HG03378 (cell line): ENCODE results near the gene ZBTB49.
A peak's percentile ranks its signal among the peaks of the same experiment; 100 is the strongest.
"Not testable (repeated sequence)": the region's sequence is repeated elsewhere in the genome, so short reads cannot be mapped to it uniquely, and the experiment has no call there.

Experiments used
- ATAC-seq: cut with Tn5 transposase; IDR thresholded peaks from one replicate; pipeline ENCODE4 v1.9.1; 2021; ENCODE audit warnings: mild to moderate bottlenecking, moderate library complexity; ENCODE audit not compliant: unreplicated experiment

The ZBTB49 gene

GRCh38 chr4:4289941-4290850 is at the start of gene ZBTB49, which contains the start of gene LYAR:
TSS of gene ZBTB49 (plus strand) at chr4:4290251. CDS start at chr4:4299946, 9,695 bp downstream.
TSS of gene LYAR (minus strand) at chr4:4290154. CDS start at chr4:4283742, 6,412 bp downstream.
- peak; percentile 79 for ATAC-seq

- no peak for ATAC-seq
Observed at GRCh38 chr4:4245172-4245571, 44.9 kb upstream of the ZBTB49 start.

GRCh38 chr4:4247696-4248028 is 42.4 kb upstream of the ZBTB49 start:
- ATAC-seq = peak; percentile 36

- ATAC-seq = peak; percentile 95
Observed at GRCh38 chr4:4248029-4248884, 41.8 kb upstream of the ZBTB49 start, which contains the start of gene TMEM128. TSS of gene TMEM128 (minus strand) at chr4:4248223. CDS start at chr4:4248202, 21 bp downstream.

- ATAC-seq = no peak
Observed at GRCh38 chr4:4248885-4249203, 41.2 kb upstream of the ZBTB49 start.

GRCh38 chr4:4249342-4249741 is 40.7 kb upstream of the ZBTB49 start:
- ATAC-seq = not testable (repeated sequence)

GRCh38 chr4:4249866-4250265 is 40.2 kb upstream of the ZBTB49 start:
- ATAC-seq = no peak

- ATAC-seq = no peak
Observed at GRCh38 chr4:4254199-4254598, 35.9 kb upstream of the ZBTB49 start.

GRCh38 chr4:4254666-4255065 is 35.4 kb upstream of the ZBTB49 start:
- ATAC-seq = no peak

- no peak for ATAC-seq
Observed at GRCh38 chr4:4256799-4257198, 33.3 kb upstream of the ZBTB49 start.

- ATAC-seq = not testable (repeated sequence)
Observed at GRCh38 chr4:4257705-4258104, 32.3 kb upstream of the ZBTB49 start.

GRCh38 chr4:4259484-4260100 is 30.5 kb upstream of the ZBTB49 start:
- ATAC-seq = no peak

GRCh38 chr4:4260185-4260751 is 29.8 kb upstream of the ZBTB49 start:
- peak; percentile 77 for ATAC-seq

- no peak for ATAC-seq
Observed at GRCh38 chr4:4267981-4268380, 22.1 kb upstream of the ZBTB49 start.

- ATAC-seq = no peak
Observed at GRCh38 chr4:4268776-4269175, 21.3 kb upstream of the ZBTB49 start.

- ATAC-seq = no peak
Observed at GRCh38 chr4:4269331-4269731, 20.7 kb upstream of the ZBTB49 start.

- ATAC-seq = no peak
Observed at GRCh38 chr4:4269856-4270255, 20.2 kb upstream of the ZBTB49 start.

GRCh38 chr4:4270529-4270928 is 19.5 kb upstream of the ZBTB49 start:
- no peak for ATAC-seq

GRCh38 chr4:4271912-4272311 is 18.1 kb upstream of the ZBTB49 start:
- no peak for ATAC-seq

GRCh38 chr4:4274226-4274625 is 15.8 kb upstream of the ZBTB49 start:
- no peak for ATAC-seq

- no peak for ATAC-seq
Observed at GRCh38 chr4:4277531-4277930, 12.5 kb upstream of the ZBTB49 start.
